GM12878 (cell line): ENCODE data around the gene MYT1. TPM values are rescaled to one million over a fixed set of nuclear protein-coding genes. Genes with fewer than 3 reads are reported as not detected.

Experiments
- ATAC-seq: fragments of 200-7000 bp; cut with Tn5 transposase; 3 replicates; pipeline ENCODE4 v1.9.1; 2020; ENCODE audit warnings: mild to moderate bottlenecking, moderate library complexity
- BruUV-seq: library from RNA; stranded (reverse); fragments of 400-500 nt; replicated peaks from 2 replicates; lab custom pipeline; 2021; lab: Mats Ljungman, UMichigan
- CTCF ChIA-PET: fragments of 300-600 bp; sonication (Branson Sonifier 250); formaldehyde crosslinking; extraction: SDS; loops from one replicate; lab custom pipeline; 2021; ENCODE audit warnings: inconsistent platforms; lab: Yijun Ruan, JAX
- POLR2A ChIA-PET: fragments of 350-600 bp; formaldehyde crosslinking; extraction: SDS; loops from one replicate; lab custom pipeline; 2021; ENCODE audit warnings: inconsistent platforms; lab: Charles Lee
- RAD21 ChIA-PET: fragments of 300-600 bp; sonication (Branson Sonifier 250); formaldehyde crosslinking; loops from one replicate; lab custom pipeline; 2023; ENCODE audit warnings: antibody characterized with exemption; ENCODE audit not compliant: unreplicated experiment; lab: Charles Lee
- SMC1A ChIA-PET: fragments of 300-600 bp; sonication (Branson Sonifier 250); formaldehyde crosslinking; loops from one replicate; lab custom pipeline; 2023; ENCODE audit not compliant: unreplicated experiment, uncharacterized antibody; lab: Charles Lee
- DNase-seq: peaks from one replicate; pipeline ENCODE4 v3.0.0-alpha.2; 2011; ENCODE audit warnings: low read depth, low spot score
- FAIRE-seq: peaks from 3 replicates; lab custom pipeline; 2011; peaks lifted over from hg19 to GRCh38; lab: Jason Lieb, UNC
- H2AFZ ChIP-seq: 2 replicates; pipeline ENCODE4 v1.6.0; 2011; ENCODE audit warnings: low read depth, low read length, control low read depth; ENCODE audit not compliant: control insufficient read depth
- H3K27ac ChIP-seq: 2 replicates; pipeline ENCODE4 v1.5.1; 2011; ENCODE audit warnings: control low read depth; ENCODE audit not compliant: control insufficient read depth, insufficient read depth
- H3K27me3 ChIP-seq, 2 experiments: replicated peaks in 1 of 2; 2 replicates each; pipeline versions ENCODE4 v1.6.0 to v1.6.1; 2011; ENCODE audit warnings: low read length in 1 of 2; ENCODE audit not compliant: control insufficient read depth in 2 of 2, insufficient read depth in 2 of 2
- H3K36me3 ChIP-seq, 2 experiments: 2 replicates each; pipeline ENCODE4 v1.5.1; 2011; ENCODE audit warnings: low read length in 1 of 2; ENCODE audit not compliant: control insufficient read depth in 2 of 2, insufficient read depth in 2 of 2
- H3K4me1 ChIP-seq: 2 replicates; pipeline ENCODE4 v1.6.1; 2011; ENCODE audit warnings: mild to moderate bottlenecking, low read length, moderate library complexity, mixed read lengths; ENCODE audit not compliant: control insufficient read depth, insufficient read depth
- H3K4me2 ChIP-seq: 2 replicates; pipeline ENCODE4 v1.6.0; 2011; ENCODE audit warnings: control low read depth; ENCODE audit not compliant: control insufficient read depth, insufficient read depth
- H3K4me3 ChIP-seq: fragments of 200-600 bp; sonication (generic); 2 replicates; pipeline ENCODE4 v1.5.1; 2016
- H3K79me2 ChIP-seq: 2 replicates; pipeline ENCODE4 v1.6.0; 2011; ENCODE audit warnings: low read length; ENCODE audit not compliant: control insufficient read depth, insufficient read depth
- H3K9ac ChIP-seq: 2 replicates; pipeline ENCODE4 v1.8.0; 2011; ENCODE audit warnings: low read length, control low read depth, mixed read lengths; ENCODE audit not compliant: control insufficient read depth, insufficient read depth
- H3K9me3 ChIP-seq: replicated peaks from 3 replicates; pipeline ENCODE4 v1.5.1; 2011; ENCODE audit warnings: mild to moderate bottlenecking, low read length; ENCODE audit not compliant: control insufficient read depth, insufficient read depth
- H4K20me1 ChIP-seq: 2 replicates; pipeline ENCODE4 v1.6.0; 2011; ENCODE audit not compliant: control insufficient read depth, insufficient read depth
- CBFB ChIP-seq: IDR thresholded peaks from 2 replicates; pipeline ENCODE4 v1.6.1; 2016; ENCODE audit warnings: antibody characterized with exemption, low read depth
- CHD4 ChIP-seq: fragments of 200-600 bp; sonication (generic); IDR thresholded peaks from 2 replicates; pipeline ENCODE4 v1.6.1; 2016; ENCODE audit warnings: mild to moderate bottlenecking
- FOS ChIP-seq: IDR thresholded peaks from 3 replicates; pipeline ENCODE4 v1.6.1; 2011; ENCODE audit warnings: borderline replicate concordance; ENCODE audit not compliant: insufficient read length; ENCODE audit errors: extremely low read depth
- GATAD2B ChIP-seq: fragments of 450-650 bp; conservative IDR thresholded peaks from 2 replicates; pipeline ENCODE4 v1.6.1; 2017; ENCODE audit warnings: low read depth, mild to moderate bottlenecking, moderate library complexity
- NFYA ChIP-seq: IDR thresholded peaks from 2 replicates; pipeline ENCODE4 v1.6.1; 2011; ENCODE audit warnings: low read depth, mild to moderate bottlenecking, low read length, improper control_type of control experiment, borderline replicate concordance
- SREBF2 ChIP-seq: IDR thresholded peaks from 2 replicates; pipeline ENCODE4 v1.6.1; 2012; ENCODE audit warnings: mild to moderate bottlenecking, low read length
- ZBTB4 ChIP-seq: fragments of 450-650 bp; formaldehyde crosslinking; IDR thresholded peaks from 2 replicates; pipeline ENCODE4 v1.4.0; 2022; ENCODE audit warnings: mild to moderate bottlenecking, moderate library complexity
- ZNF274 ChIP-seq: IDR thresholded peaks from one replicate; pipeline ENCODE4 v1.8.0; 2011; ENCODE audit not compliant: insufficient read length, insufficient read depth
- ZNF384 ChIP-seq: IDR thresholded peaks from 2 replicates; pipeline ENCODE4 v1.6.1; 2012; ENCODE audit warnings: low read depth, mild to moderate bottlenecking, low read length, improper control_type of control experiment, borderline replicate concordance
- WGBS: methylation state at CpG from one replicate; pipeline ENCODE4 v1.1.6; 2016; ENCODE audit warnings: low lambda C conversion rate; ENCODE audit not compliant: insufficient replicate concordance, insufficient coverage; ENCODE audit errors: missing lambda C conversion rate; 5-methylcytosine and 5-hydroxymethylcytosine counted together
- in situ Hi-C: fragments of 300-500 bp; cut with MboI; formaldehyde crosslinking; loops from 9 replicates; pipeline ENCODE4 v1.14.3; 2018; ENCODE audit warnings: mixed read lengths
- intact Hi-C: fragments of 100-400 bp; cut with micrococcal nuclease; formaldehyde crosslinking; loops from one replicate; pipeline ENCODE4 v1.14.2; 2022; ENCODE audit not compliant: unreplicated experiment
- polyA plus RNA-seq, 11 experiments: library from polyadenylated mRNA; depleted of rRNA in 4 of 11; unstranded in 6 of 11; stranded (reverse) in 5 of 11; fragments of >200 nt; fragmentation: Nextera tagmentation in 4 of 11; fragmentation: Illumina TruSeq in 1 of 11; extraction: Ambion mirVana in 4 of 11; extraction: Trizol in 1 of 11; gene quantifications; 1 replicate in 1 of 11; 2 replicates in 10 of 11; pipeline versions ENCODE4 v1.2.1 to v1.2.3, GENCODE V29; 2011 to 2016; ENCODE audit warnings: inconsistent platforms in 2 of 11, missing spikeins in 2 of 11, low read depth in 1 of 11
- total RNA-seq, 4 experiments: library from RNA; depleted of rRNA in 3 of 4; stranded (reverse); fragments of >200 nt in 3 of 4; fragmentation: Illumina TruSeq in 1 of 4; extraction: Trizol in 1 of 4; gene quantifications; 2 replicates each; pipeline versions ENCODE4 v1.2.1 to v1.2.3, GENCODE V29; 2013 to 2021

The MYT1 gene
- total and polyA plus RNA-seq, 10 of the 15 experiments (the other 5 are each of a cell fraction or from before 2014, with no cell fraction given), result 0.01 to 0.10 TPM; not detected in 8

GRCh38 chr20:64254156-64254555 is 89.9 kb downstream of the MYT1 start:
- no peak overlapping the region for H2AFZ ChIP-seq
- no peaks in the 10 kb centered on the region for H3K9me3 ChIP-seq

More at GRCh38 chr20:64254156-64254555, 89.9 kb downstream of the MYT1 start:
- CTCF ChIA-PET, result interaction anchor here (2.6 to 9.3 kb wide), 4 partner anchors 9 to 30 kb away, joined by 10 to 99 read pairs (median 15); no protein-coding TSS in a partner anchor
- Histone ChIP-seq H3K36me3 (no peaks in the 10 kb centered on the region), H4K20me1 (no peaks in the 10 kb centered on the region)
- intact Hi-C loops, result no loop called here
- TF ChIP-seq CHD4 (no peak), GATAD2B (no peak), FOS (no peak), ZBTB4 (no peak), ZNF384 (no peak), NFYA (no peak), ZNF274 (no peak), SREBF2 (no peak), CBFB (no peak)
- TF ChIP-seq, all 136 proteins: peak for 0
- Histone ChIP-seq H3K79me2 (peaks cover 14% of the 10 kb centered on the region), H3K4me2 (no peak overlapping the region), H3K27ac (no peak overlapping the region), H3K27me3 (no peaks in the 10 kb centered on the region; a peak in 1 of 4 replicates), H3K4me3 (no peak overlapping the region), H3K9ac (no peak overlapping the region), H3K4me1 (peaks cover 19% of the 10 kb centered on the region)
- ChIA-PET POLR2A (interaction anchor here (2.5 kb wide), 1 partner anchor 11 kb away, joined by 11 read pairs; no protein-coding TSS in a partner anchor), RAD21 (interaction anchor here (2.2 kb wide), 1 partner anchor 15 kb away, joined by 6 read pairs; no protein-coding TSS in a partner anchor), SMC1A (interaction anchor here (1.2 kb wide), 1 partner anchor 31 kb away, joined by 4 read pairs; no protein-coding TSS in a partner anchor)
- FAIRE-seq, result no peak
- no peak for DNase-seq
- in situ Hi-C loops, result no loop called here
- BruUV-seq, result no TSS peak
- ATAC-seq, result no peak
- WGBS, result 83% methylated on average over 5 of the region's 5 CpGs
